HG03521 (cell line): ENCODE results near the gene TBCD.
A peak's percentile ranks its signal among the peaks of the same experiment; 100 is the strongest.

Source experiments
- ATAC-seq: cut with Tn5 transposase; IDR thresholded peaks from one replicate; pipeline ENCODE4 v1.9.1; 2021; ENCODE audit warnings: mild to moderate bottlenecking, moderate library complexity; ENCODE audit not compliant: unreplicated experiment

The TBCD gene

GRCh38 chr17:82868715-82869131 lies 116.9 kb downstream of the TBCD start:
- no peak for ATAC-seq

- no peak for ATAC-seq
Measured at GRCh38 chr17:82869536-82869935, 117.7 kb downstream of the TBCD start.

- ATAC-seq = no peak
Measured at GRCh38 chr17:82870091-82870491, 118.2 kb downstream of the TBCD start.

- ATAC-seq = no peak
Measured at GRCh38 chr17:82870541-82870940, 118.7 kb downstream of the TBCD start.

GRCh38 chr17:82871056-82871775 lies 119.4 kb downstream of the TBCD start:
- ATAC-seq = peak; percentile 67

GRCh38 chr17:82871776-82872561 lies 120.1 kb downstream of the TBCD start:
- ATAC-seq = no peak

GRCh38 chr17:82872591-82873520 lies 121.0 kb downstream of the TBCD start:
- no peak for ATAC-seq

GRCh38 chr17:82873521-82873920 lies 121.7 kb downstream of the TBCD start:
- ATAC-seq = no peak

- no peak for ATAC-seq
Measured at GRCh38 chr17:82874011-82874835, 122.4 kb downstream of the TBCD start.

GRCh38 chr17:82875407-82875856 lies 123.6 kb downstream of the TBCD start:
- ATAC-seq = no peak

- no peak for ATAC-seq
Measured at GRCh38 chr17:82876149-82876548, 124.3 kb downstream of the TBCD start.

GRCh38 chr17:82876602-82877379 lies 124.9 kb downstream of the TBCD start:
- no peak for ATAC-seq

GRCh38 chr17:82878527-82878926 lies 126.7 kb downstream of the TBCD start:
- no peak for ATAC-seq

- no peak for ATAC-seq
Measured at GRCh38 chr17:82879241-82879640, 127.4 kb downstream of the TBCD start.

- no peak for ATAC-seq
Measured at GRCh38 chr17:82880620-82881323, 128.9 kb downstream of the TBCD start.

GRCh38 chr17:82881324-82881823 lies 129.5 kb downstream of the TBCD start:
- ATAC-seq = no peak

GRCh38 chr17:82881900-82882714 lies 130.2 kb downstream of the TBCD start:
- ATAC-seq = no peak
